ENCODE measurements around the gene NTN4. TPM values are rescaled to one million over a fixed set of nuclear protein-coding genes. Genes with fewer than 3 reads are reported as not detected.
A peak's percentile ranks its signal among the peaks of the same experiment; 100 is the strongest.

Gene NTN4
- polyA plus RNA-seq, 1 donor (not counting 4 experiments of a cell fraction or from before 2014, with no cell fraction given) = 8.3 TPM

GRCh38 chr12:95836185-95836609 lies 45.6 kb upstream of the NTN4 start:
- no peaks in the 10 kb centered on the region for H3K9me1 ChIP-seq (ENCODE audit: control insufficient read depth, extremely low read depth, insufficient read depth, low read length)
- FAIRE-seq (peak; percentile 93), DNase-seq (ENCODE audit: low read depth, low spot score) (peak; percentile 52)
- no peak overlapping the region for H3K4me3 ChIP-seq (ENCODE audit: control insufficient read depth in 2 of 3, extremely low read depth in 1 of 3, insufficient read depth in 2 of 3, low read depth in 1 of 3, low read length in 3 of 3)
- peaks cover 8% of the 10 kb centered on the region for H3K4me1 ChIP-seq (ENCODE audit: control insufficient read depth, extremely low read depth, insufficient read depth, low read length)
- H3K27me3 ChIP-seq (ENCODE audit: control insufficient read depth, extremely low read depth, insufficient read depth, low read length) = peaks cover 12% of the 10 kb centered on the region
- dilution Hi-C loops (cut with MboI; ENCODE audit: extremely low pct_ligation_motif_present, low sequenced_read_pairs) = no loop called here
- H3K27ac ChIP-seq (ENCODE audit: control insufficient read depth, insufficient read depth, low read length) = no peak overlapping the region
- H3K9ac ChIP-seq (ENCODE audit: control insufficient read depth, extremely low read depth, insufficient read depth, low read length) = no peak overlapping the region
- H3K36me3 ChIP-seq (ENCODE audit: control insufficient read depth in 2 of 2, extremely low read depth in 1 of 2, insufficient read depth in 2 of 2, low read length in 2 of 2) = no peaks in the 10 kb centered on the region
- H3K79me2 ChIP-seq (ENCODE audit: control insufficient read depth, insufficient read depth, low read length) = no peaks in the 10 kb centered on the region
- H4K20me1 ChIP-seq (ENCODE audit: control insufficient read depth, extremely low read depth, insufficient read depth, low read length) = no peaks in the 10 kb centered on the region
- no peaks in the 10 kb centered on the region for H3K9me3 ChIP-seq (ENCODE audit: control insufficient read depth, low read depth, low read length)
- TF ChIP-seq EZH2 (IDR thresholded peaks at IDR 0.05; ENCODE audit: low read length) (no peak), CTCF (optimal IDR thresholded peaks at IDR 0.05 in 1 of 3, IDR thresholded peaks at IDR 0.05 in 1 of 3, conservative IDR thresholded peaks at IDR 0.05 in 1 of 3; ENCODE audit: extremely low read depth in 1 of 3, insufficient read depth in 2 of 3, low read length in 3 of 3) (no peak)
- peak overlapping the region; percentile 11 for H3K4me2 ChIP-seq (ENCODE audit: control insufficient read depth, extremely low read depth, insufficient read depth, low read depth, low read length)
- H2AFZ ChIP-seq (ENCODE audit: control insufficient read depth, low read length) = no peak overlapping the region

GRCh38 chr12:95834572-95834971 lies 44.0 kb upstream of the NTN4 start:
- peaks cover 12% of the 10 kb centered on the region for H3K27me3 ChIP-seq (ENCODE audit: control insufficient read depth, extremely low read depth, insufficient read depth, low read length)
- H2AFZ ChIP-seq (ENCODE audit: control insufficient read depth, low read length) = no peak overlapping the region
- DNase-seq (ENCODE audit: low read depth, low spot score) = no peak
- no peak overlapping the region for H3K4me2 ChIP-seq (ENCODE audit: control insufficient read depth, extremely low read depth, insufficient read depth, low read depth, low read length)
- no peak overlapping the region for H3K27ac ChIP-seq (ENCODE audit: control insufficient read depth, insufficient read depth, low read length)
- H3K4me1 ChIP-seq (ENCODE audit: control insufficient read depth, extremely low read depth, insufficient read depth, low read length) = peaks cover 8% of the 10 kb centered on the region
- H3K9me1 ChIP-seq (ENCODE audit: control insufficient read depth, extremely low read depth, insufficient read depth, low read length) = no peaks in the 10 kb centered on the region
- TF ChIP-seq CTCF (optimal IDR thresholded peaks at IDR 0.05 in 1 of 3, IDR thresholded peaks at IDR 0.05 in 1 of 3, conservative IDR thresholded peaks at IDR 0.05 in 1 of 3; ENCODE audit: extremely low read depth in 1 of 3, insufficient read depth in 2 of 3, low read length in 3 of 3) (no peak), EZH2 (IDR thresholded peaks at IDR 0.05; ENCODE audit: low read length) (no peak)
- no peaks in the 10 kb centered on the region for H4K20me1 ChIP-seq (ENCODE audit: control insufficient read depth, extremely low read depth, insufficient read depth, low read length)
- H3K4me3 ChIP-seq (ENCODE audit: control insufficient read depth in 2 of 3, extremely low read depth in 1 of 3, insufficient read depth in 2 of 3, low read depth in 1 of 3, low read length in 3 of 3) = no peak overlapping the region
- H3K79me2 ChIP-seq (ENCODE audit: control insufficient read depth, insufficient read depth, low read length) = no peaks in the 10 kb centered on the region
- no peak for FAIRE-seq
- H3K36me3 ChIP-seq (ENCODE audit: control insufficient read depth in 2 of 2, extremely low read depth in 1 of 2, insufficient read depth in 2 of 2, low read length in 2 of 2) = no peaks in the 10 kb centered on the region
- no peaks in the 10 kb centered on the region for H3K9me3 ChIP-seq (ENCODE audit: control insufficient read depth, low read depth, low read length)
- H3K9ac ChIP-seq (ENCODE audit: control insufficient read depth, extremely low read depth, insufficient read depth, low read length) = no peak overlapping the region
- dilution Hi-C loops (cut with MboI; ENCODE audit: extremely low pct_ligation_motif_present, low sequenced_read_pairs) = no loop called here
